ENCODE measurements around the gene TIA1. TPM values are rescaled to one million over a fixed set of nuclear protein-coding genes. Genes with fewer than 3 reads are reported as not detected.
A peak's percentile ranks its signal among the peaks of the same experiment; 100 is the strongest.
"Not testable (repeated sequence)": the region's sequence is repeated elsewhere in the genome, so short reads cannot be mapped to it uniquely, and the experiment has no call there.

The TIA1 gene, protein sequence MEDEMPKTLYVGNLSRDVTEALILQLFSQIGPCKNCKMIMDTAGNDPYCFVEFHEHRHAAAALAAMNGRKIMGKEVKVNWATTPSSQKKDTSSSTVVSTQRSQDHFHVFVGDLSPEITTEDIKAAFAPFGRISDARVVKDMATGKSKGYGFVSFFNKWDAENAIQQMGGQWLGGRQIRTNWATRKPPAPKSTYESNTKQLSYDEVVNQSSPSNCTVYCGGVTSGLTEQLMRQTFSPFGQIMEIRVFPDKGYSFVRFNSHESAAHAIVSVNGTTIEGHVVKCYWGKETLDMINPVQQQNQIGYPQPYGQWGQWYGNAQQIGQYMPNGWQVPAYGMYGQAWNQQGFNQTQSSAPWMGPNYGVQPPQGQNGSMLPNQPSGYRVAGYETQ
- total RNA-seq: 97.6 TPM
- 39.4 TPM for polyA plus RNA-seq (ENCODE audit: insufficient read depth, low read depth, low replicate concordance)
- long read RNA-seq, donor 1, full-length matches to known transcripts: 31 of 56 reads
- long read RNA-seq, donor 1, partial matches to known transcripts: 25 of 56 reads
- long read RNA-seq, donor 1, other reads (novel, unspliced or antisense): 0 of 56 reads
- long read RNA-seq, donor 2, full-length matches to known transcripts: 32 of 40 reads
- long read RNA-seq, donor 2, partial matches to known transcripts: 8 of 40 reads
- long read RNA-seq, donor 2, other reads (novel, unspliced or antisense): 0 of 40 reads
- long read RNA-seq, donor 3, full-length matches to known transcripts: 39 of 58 reads
- long read RNA-seq, donor 3, partial matches to known transcripts: 19 of 58 reads
- long read RNA-seq, donor 3, other reads (novel, unspliced or antisense): 0 of 58 reads
- long read RNA-seq, donor 4, full-length matches to known transcripts: 23 of 30 reads
- long read RNA-seq, donor 4, partial matches to known transcripts: 7 of 30 reads
- long read RNA-seq, donor 4, other reads (novel, unspliced or antisense): 0 of 30 reads
- long read RNA-seq, donor 5, full-length matches to known transcripts: 1 of 1 reads
- long read RNA-seq, donor 5, partial matches to known transcripts: 0 of 1 reads
- long read RNA-seq, donor 5, other reads (novel, unspliced or antisense): 0 of 1 reads
- long read RNA-seq, donor 6, full-length matches to known transcripts: 23 of 23 reads
- long read RNA-seq, donor 6, partial matches to known transcripts: 0 of 23 reads
- long read RNA-seq, donor 6, other reads (novel, unspliced or antisense): 0 of 23 reads
- long read RNA-seq, donor 7, full-length matches to known transcripts: 8 of 22 reads
- long read RNA-seq, donor 7, partial matches to known transcripts: 0 of 22 reads
- long read RNA-seq, donor 7, other reads (novel, unspliced or antisense): 14 of 22 reads
- long read RNA-seq, donor 8, transcript TIA1-219 (4 exons, 853 nt): major isoform, 17 of 33 reads
- long read RNA-seq, donor 8, partial matches to known transcripts: 13 of 33 reads
- long read RNA-seq, donor 8, other reads (novel, unspliced or antisense): 0 of 33 reads
- long read RNA-seq, donor 9, full-length matches to known transcripts: 10 of 10 reads
- long read RNA-seq, donor 9, partial matches to known transcripts: 0 of 10 reads
- long read RNA-seq, donor 9, other reads (novel, unspliced or antisense): 0 of 10 reads
- long read RNA-seq, donor 10, full-length matches to known transcripts: 37 of 55 reads
- long read RNA-seq, donor 10, partial matches to known transcripts: 18 of 55 reads
- long read RNA-seq, donor 10, other reads (novel, unspliced or antisense): 0 of 55 reads

DNA sequence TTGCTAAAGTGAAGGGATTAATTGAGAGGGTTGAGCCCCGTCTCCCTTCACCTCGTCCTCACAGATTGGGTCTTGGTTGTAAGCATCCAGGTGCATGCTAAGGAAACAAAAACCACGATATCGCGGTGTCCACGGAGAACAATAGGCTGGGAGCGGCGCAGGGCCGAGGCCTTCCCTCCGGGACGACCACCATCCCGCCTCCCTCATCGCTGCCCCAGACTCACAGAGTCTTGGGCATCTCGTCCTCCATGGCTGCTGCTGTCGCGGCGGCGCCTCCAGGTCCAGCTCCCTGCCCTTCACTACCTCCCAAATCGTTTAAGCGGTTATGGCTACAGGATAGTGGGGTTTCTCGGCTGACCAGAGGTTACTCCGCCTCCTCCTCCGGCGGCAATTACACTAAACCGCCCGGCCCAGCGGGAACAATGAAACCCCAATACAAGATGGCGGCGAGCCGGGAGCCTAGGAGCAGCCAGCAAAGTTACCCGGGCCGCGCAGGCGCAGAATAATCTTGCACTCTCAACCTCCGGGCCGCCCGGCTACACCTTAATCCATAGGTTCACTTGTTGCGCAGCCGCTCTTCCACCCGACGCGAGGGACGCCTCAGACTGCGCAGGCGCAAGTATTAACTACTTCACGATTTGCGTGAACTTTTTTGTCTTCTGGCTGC lies at the start of gene TIA1:
Gene TIA1 (minus strand): TSS at position 448 of the 667 bp plus-strand sequence. CDS start 198 bp downstream, at position 250.
- intact Hi-C loops (cut with DNase I): no loop called here
- Histone ChIP-seq H3K36me3 (ENCODE audit: control insufficient read depth in 2 of 3, insufficient read depth in 3 of 3, low read length in 3 of 3) (no peaks in the 10 kb centered on the region), H3K4me1 (ENCODE audit: control insufficient read depth in 2 of 3, insufficient read depth in 2 of 3, low read depth in 1 of 3, low read length in 3 of 3) (peaks cover 0 to 8% (median 8%) of the 10 kb centered on the region in 3 donors), H3K4me3 (ENCODE audit: low read length in 3 of 3) (peak within 1 kb of the TSS; percentile 98 to 100 (median 100)), H3K27me3 (ENCODE audit: control insufficient read depth, insufficient read depth, low read length) (no peaks in the 10 kb centered on the region), H3K27ac (ENCODE audit: low read depth in 2 of 2, low read length in 2 of 2) (peak within 1 kb of the TSS; percentile 98 to 99), H3K9ac (ENCODE audit: low read length in 3 of 3) (peak within 1 kb of the TSS; percentile 100), H3K9me3 (ENCODE audit: control insufficient read depth in 2 of 3, insufficient read depth in 1 of 3, low read length in 3 of 3) (no peaks in the 10 kb centered on the region)
- DNase-seq (peak; percentile 99 to 100 (median 99)), FAIRE-seq (no peak)
- TF ChIP-seq, protein P1, sequence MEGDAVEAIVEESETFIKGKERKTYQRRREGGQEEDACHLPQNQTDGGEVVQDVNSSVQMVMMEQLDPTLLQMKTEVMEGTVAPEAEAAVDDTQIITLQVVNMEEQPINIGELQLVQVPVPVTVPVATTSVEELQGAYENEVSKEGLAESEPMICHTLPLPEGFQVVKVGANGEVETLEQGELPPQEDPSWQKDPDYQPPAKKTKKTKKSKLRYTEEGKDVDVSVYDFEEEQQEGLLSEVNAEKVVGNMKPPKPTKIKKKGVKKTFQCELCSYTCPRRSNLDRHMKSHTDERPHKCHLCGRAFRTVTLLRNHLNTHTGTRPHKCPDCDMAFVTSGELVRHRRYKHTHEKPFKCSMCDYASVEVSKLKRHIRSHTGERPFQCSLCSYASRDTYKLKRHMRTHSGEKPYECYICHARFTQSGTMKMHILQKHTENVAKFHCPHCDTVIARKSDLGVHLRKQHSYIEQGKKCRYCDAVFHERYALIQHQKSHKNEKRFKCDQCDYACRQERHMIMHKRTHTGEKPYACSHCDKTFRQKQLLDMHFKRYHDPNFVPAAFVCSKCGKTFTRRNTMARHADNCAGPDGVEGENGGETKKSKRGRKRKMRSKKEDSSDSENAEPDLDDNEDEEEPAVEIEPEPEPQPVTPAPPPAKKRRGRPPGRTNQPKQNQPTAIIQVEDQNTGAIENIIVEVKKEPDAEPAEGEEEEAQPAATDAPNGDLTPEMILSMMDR (IDR thresholded peaks at IDR 0.05; ENCODE audit: borderline replicate concordance, extremely low read depth, insufficient read depth): no peak

DNA sequence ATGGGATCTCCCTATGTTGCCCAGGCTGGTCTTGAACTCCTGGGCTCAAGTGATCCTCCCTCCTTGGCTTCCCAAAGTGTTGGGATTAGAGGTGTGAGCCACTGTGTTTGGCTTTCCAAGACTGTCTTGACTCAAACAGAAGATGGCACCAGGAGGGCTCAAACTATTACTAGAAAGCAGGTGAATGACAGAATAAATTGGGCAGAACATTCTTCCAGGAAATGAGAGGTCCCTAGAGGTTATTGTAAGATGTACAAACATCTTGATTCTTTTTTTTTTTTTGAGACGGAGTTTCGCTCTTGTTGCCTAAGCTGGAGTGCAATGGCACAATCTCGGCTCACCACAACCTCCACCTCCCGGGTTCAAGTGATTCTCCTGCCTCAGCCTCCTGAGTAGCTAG lies 49.4 kb upstream of the TIA1 start:
- H3K9me3 ChIP-seq (ENCODE audit: control insufficient read depth in 2 of 3, insufficient read depth in 1 of 3, low read length in 3 of 3); H3K4me1 ChIP-seq (ENCODE audit: control insufficient read depth in 2 of 3, insufficient read depth in 2 of 3, low read depth in 1 of 3, low read length in 3 of 3); H3K9ac ChIP-seq (ENCODE audit: low read length in 3 of 3); H3K27me3 ChIP-seq (ENCODE audit: control insufficient read depth, insufficient read depth, low read length); intact Hi-C loops (cut with DNase I); H3K27ac ChIP-seq (ENCODE audit: low read depth in 2 of 2, low read length in 2 of 2); H3K4me3 ChIP-seq (ENCODE audit: low read length in 3 of 3); DNase-seq; FAIRE-seq; H3K36me3 ChIP-seq (ENCODE audit: control insufficient read depth in 2 of 3, insufficient read depth in 3 of 3, low read length in 3 of 3): not testable (repeated sequence)

DNA sequence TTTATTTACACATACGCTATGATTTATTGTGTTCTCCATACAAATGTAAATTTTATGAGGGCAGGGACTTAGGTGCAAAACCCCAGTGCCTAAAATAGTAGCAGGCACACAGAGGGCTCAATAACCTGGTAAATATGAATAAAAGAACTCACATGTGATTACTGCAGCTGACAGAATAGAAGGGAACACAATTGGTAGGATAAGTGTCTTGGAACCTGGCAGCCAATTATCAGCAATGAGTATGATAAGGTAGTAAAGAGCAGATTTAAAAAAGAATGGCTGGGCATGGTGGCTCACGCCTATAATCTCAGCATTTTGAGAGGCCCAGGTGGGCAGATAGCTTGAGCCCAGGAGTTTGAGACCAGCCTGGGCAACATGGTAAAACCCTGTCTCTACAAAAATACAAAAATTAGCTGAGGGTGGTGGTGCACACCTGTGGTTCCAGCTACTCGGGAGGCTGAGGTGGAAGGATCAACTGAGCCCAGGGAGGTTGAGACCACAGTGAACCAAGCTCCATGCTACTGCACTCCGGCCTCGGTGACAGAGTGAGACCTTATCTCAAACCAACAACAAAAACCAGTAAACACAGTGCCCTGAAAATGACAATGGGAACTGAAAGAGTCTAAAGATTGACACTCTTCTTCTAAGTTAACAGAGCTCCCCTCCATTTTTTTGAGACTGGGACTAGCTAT lies 35.2 kb upstream of the TIA1 start:
- Histone ChIP-seq H3K4me1 (ENCODE audit: control insufficient read depth in 2 of 3, insufficient read depth in 2 of 3, low read depth in 1 of 3, low read length in 3 of 3) (peaks cover 0 to 4% (median 2%) of the 10 kb centered on the region in 3 donors), H3K27me3 (ENCODE audit: control insufficient read depth, insufficient read depth, low read length) (no peaks in the 10 kb centered on the region), H3K27ac (ENCODE audit: low read depth in 2 of 2, low read length in 2 of 2) (no peak overlapping the region), H3K4me3 (ENCODE audit: low read length in 3 of 3) (no peak overlapping the region), H3K36me3 (ENCODE audit: control insufficient read depth in 2 of 3, insufficient read depth in 3 of 3, low read length in 3 of 3) (peaks cover 8 to 52% (median 9%) of the 10 kb centered on the region in 3 donors), H3K9me3 (ENCODE audit: control insufficient read depth in 2 of 3, insufficient read depth in 1 of 3, low read length in 3 of 3) (no peaks in the 10 kb centered on the region), H3K9ac (ENCODE audit: low read length in 3 of 3) (no peak overlapping the region)
- TF ChIP-seq, protein P1 (IDR thresholded peaks at IDR 0.05; ENCODE audit: borderline replicate concordance, extremely low read depth, insufficient read depth): no peak
- intact Hi-C loops (cut with DNase I): no loop called here
- DNase-seq (no peak), FAIRE-seq (no peak)
